Endothelial cell of umbilical vein (primary cell): Measurements from ENCODE around the gene L1CAM. TPM values are rescaled to one million over a fixed set of nuclear protein-coding genes. Genes with fewer than 3 reads are reported as not detected.

Experiments
- BruUV-seq: library from RNA; stranded (reverse); fragments of 400-500 nt; replicated peaks from 2 replicates; lab custom pipeline; 2021; lab: Mats Ljungman, UMichigan
- CTCF ChIA-PET: fragments of 300-600, 350-600 bp; sonication (Branson Sonifier 250); formaldehyde crosslinking; loops from one replicate; lab custom pipeline; 2021; ENCODE audit warnings: antibody characterized with exemption, inconsistent platforms; lab: Charles Lee
- POLR2A ChIA-PET: fragments of 300-600, 350-600 bp; sonication (Branson Sonifier 250); formaldehyde crosslinking; loops from one replicate; lab custom pipeline; 2021; ENCODE audit warnings: antibody characterized with exemption, inconsistent platforms; lab: Charles Lee
- DNase-seq: peaks from one replicate; pipeline ENCODE4 v3.0.0-alpha.2; 2011; ENCODE audit warnings: low read depth, low spot score
- FAIRE-seq: peaks from 2 replicates; lab custom pipeline; 2011; peaks lifted over from hg19 to GRCh38; lab: Jason Lieb, UNC
- H2AFZ ChIP-seq: 2 replicates; pipeline ENCODE4 v1.6.0; 2012; ENCODE audit warnings: low read depth, low read length, control low read depth, inconsistent platforms
- H3K27ac ChIP-seq: 2 replicates; pipeline ENCODE4 v1.5.1; 2011; ENCODE audit warnings: low read depth, mild to moderate bottlenecking, control low read depth, low read length, moderate library complexity; ENCODE audit not compliant: insufficient read depth
- H3K27me3 ChIP-seq, 2 experiments: 2 replicates each; pipeline versions ENCODE4 v1.6.0 to v1.6.1; 2011; ENCODE audit warnings: low read length in 2 of 2, mixed read lengths in 1 of 2; ENCODE audit not compliant: control insufficient read depth in 2 of 2, insufficient read depth in 2 of 2
- H3K36me3 ChIP-seq, 2 experiments: 2 replicates in 1 of 2; 3 replicates in 1 of 2; pipeline ENCODE4 v1.5.1; 2011; ENCODE audit warnings: low read length in 2 of 2, mild to moderate bottlenecking in 1 of 2, moderate library complexity in 1 of 2; ENCODE audit not compliant: control insufficient read depth in 2 of 2, insufficient read depth in 2 of 2; ENCODE audit errors: extremely low read depth in 1 of 2
- H3K4me1 ChIP-seq: 3 replicates; pipeline ENCODE4 v1.5.1; 2011; ENCODE audit warnings: mild to moderate bottlenecking, low read length; ENCODE audit not compliant: control insufficient read depth, insufficient read depth; ENCODE audit errors: extremely low read depth
- H3K4me2 ChIP-seq: 2 replicates; pipeline ENCODE4 v1.6.1; 2011; ENCODE audit warnings: low read length, control low read depth, mixed read lengths; ENCODE audit not compliant: insufficient read depth
- H3K4me3 ChIP-seq, 3 experiments: fragments of 200-600 bp in 1 of 3; sonication (generic), shearing (Covaris generic) in 1 of 3; replicated peaks in 1 of 3; 2 replicates each; pipeline ENCODE4 v1.5.1; 2011 to 2016; ENCODE audit warnings: control low read depth in 3 of 3, low read length in 3 of 3, mild to moderate bottlenecking in 2 of 3, inconsistent platforms in 1 of 3, low read depth in 1 of 3, moderate library complexity in 1 of 3; ENCODE audit not compliant: insufficient read depth in 1 of 3
- H3K79me2 ChIP-seq: 2 replicates; pipeline ENCODE4 v1.6.0; 2012; ENCODE audit warnings: low read length, inconsistent platforms; ENCODE audit not compliant: control insufficient read depth, insufficient read depth
- H3K9ac ChIP-seq: replicated peaks from 2 replicates; pipeline ENCODE3; 2011; ENCODE audit warnings: low read length, control low read depth; ENCODE audit not compliant: insufficient read depth; ENCODE audit errors: extremely low read depth
- H3K9me1 ChIP-seq: replicated peaks from 3 replicates; pipeline ENCODE4 v1.6.0; 2011; ENCODE audit warnings: mild to moderate bottlenecking, low read length; ENCODE audit not compliant: control insufficient read depth, insufficient read depth; ENCODE audit errors: extremely low read depth
- H3K9me3 ChIP-seq: replicated peaks from 2 replicates; pipeline ENCODE4 v1.5.1; 2012; ENCODE audit warnings: low read length, inconsistent platforms; ENCODE audit not compliant: control insufficient read depth, insufficient read depth
- H4K20me1 ChIP-seq: replicated peaks from 2 replicates; pipeline ENCODE3; 2011; ENCODE audit warnings: mild to moderate bottlenecking, low read length; ENCODE audit not compliant: control insufficient read depth, insufficient read depth; ENCODE audit errors: extremely low read depth
- EZH2 ChIP-seq: IDR thresholded peaks from 2 replicates; pipeline ENCODE4 v1.6.1; 2012; ENCODE audit warnings: borderline replicate concordance, low read depth, mild to moderate bottlenecking, moderate library complexity, low read length, inconsistent platforms; ENCODE audit not compliant: severe bottlenecking
- FOS ChIP-seq: IDR thresholded peaks from 2 replicates; pipeline ENCODE4 v1.6.1; 2011; ENCODE audit warnings: mild to moderate bottlenecking, low read length, moderate library complexity, borderline replicate concordance; ENCODE audit not compliant: insufficient read depth
- GATA2 ChIP-seq: IDR thresholded peaks from 2 replicates; pipeline ENCODE4 v1.7.0; 2011; ENCODE audit warnings: low read depth, mild to moderate bottlenecking, moderate library complexity, mixed read lengths, low read length; ENCODE audit not compliant: insufficient read length, insufficient read depth
- JUN ChIP-seq: IDR thresholded peaks from 2 replicates; pipeline ENCODE4 v1.6.1; 2011; ENCODE audit warnings: borderline replicate concordance, low read depth; ENCODE audit not compliant: insufficient read length, insufficient read depth
- MYC ChIP-seq: IDR thresholded peaks from one replicate; pipeline ENCODE4 v1.6.1; 2011; ENCODE audit warnings: mild to moderate bottlenecking, low read depth, low read length
- POLR2A ChIP-seq: IDR thresholded peaks from 2 replicates; pipeline ENCODE4 v1.6.1; 2012; ENCODE audit warnings: low read depth, mild to moderate bottlenecking, control low read depth, low read length
- POLR2AphosphoS5 ChIP-seq: IDR thresholded peaks from 2 replicates; pipeline ENCODE4 v1.6.1; 2012; ENCODE audit warnings: low read depth, mild to moderate bottlenecking, control low read depth, low read length, moderate library complexity; ENCODE audit not compliant: insufficient read depth
- dilution Hi-C: fragments of 300-500 bp; cut with MboI; formaldehyde crosslinking; loops from one replicate; pipeline ENCODE4 v1.15.0; 2019; ENCODE audit warnings: low sequenced_read_pairs; ENCODE audit not compliant: extremely low pct_ligation_motif_present
- intact Hi-C: fragments of 100-400 bp; cut with micrococcal nuclease; formaldehyde crosslinking; loops from one replicate; pipeline ENCODE4 v1.10.0; 2022
- polyA plus RNA-seq, 4 experiments: library from polyadenylated mRNA; depleted of rRNA in 3 of 4; stranded (reverse) in 3 of 4; unstranded in 1 of 4; fragments of >200 nt; gene quantifications; 2 replicates each; pipeline versions ENCODE4 v1.2.1 to v1.2.3, GENCODE V29; 2011 to 2012; ENCODE audit warnings: missing spikeins in 1 of 4
- total RNA-seq: library from RNA; stranded (reverse); gene quantifications from 2 replicates; pipeline ENCODE4 v1.2.3, GENCODE V29; 2021
- TF ChIP-seq, protein P1 (sequence below): IDR thresholded peaks from 2 replicates; pipeline ENCODE4 v1.6.1; 2011; ENCODE audit not compliant: insufficient read depth, insufficient read length

The L1CAM gene
- total and polyA plus RNA-seq, 2 donors (not counting 3 experiments of a cell fraction or from before 2014, with no cell fraction given): 0.01 TPM; not detected in 1

GRCh38 chrX:153934148-153934761, 48.3 kb upstream of the L1CAM start:
- H3K27ac ChIP-seq: peak overlapping the region; percentile 44

DNA sequence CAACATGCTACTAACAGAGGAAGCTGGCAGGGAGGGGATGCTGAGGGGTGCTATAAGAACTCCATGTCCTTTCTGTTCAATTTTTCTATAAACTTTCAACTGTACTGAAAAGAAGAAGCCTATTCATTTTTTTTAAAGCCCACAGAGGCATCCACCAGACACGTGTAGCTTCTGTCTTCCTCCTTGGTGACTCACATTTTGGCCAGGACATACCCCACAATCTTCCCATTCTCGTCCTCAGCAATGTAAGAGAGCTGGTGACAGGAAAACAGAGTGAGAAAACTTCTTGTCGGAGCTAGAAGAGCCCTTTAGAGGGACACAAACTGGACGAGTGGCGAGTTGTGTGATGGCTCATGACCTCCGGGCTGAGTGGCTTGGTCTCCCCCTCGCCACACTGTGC, 47.8 kb upstream of the L1CAM start:
- BruUV-seq: no TSS peak
- Histone ChIP-seq H3K9me1 (no peaks in the 10 kb centered on the region), H3K9ac (peak overlapping the region; percentile 62), H3K27me3 (no peaks in the 10 kb centered on the region), H3K36me3 (peaks cover 0 to 14% of the 10 kb centered on the region in 2 experiments), H3K4me2 (peak overlapping the region; percentile 64), H2AFZ (no peak overlapping the region), H4K20me1 (no peaks in the 10 kb centered on the region), H3K4me3 (peak overlapping the region; percentile 33 to 57 (median 39)), H3K4me1 (peaks cover 6% of the 10 kb centered on the region), H3K79me2 (peaks cover 28% of the 10 kb centered on the region), H3K9me3 (no peaks in the 10 kb centered on the region), H3K27ac (peak overlapping the region; percentile 19)
- dilution Hi-C loops: no loop called here
- CTCF ChIA-PET: interaction anchor here (3.4 to 3.5 kb wide), 2 partner anchors 10 to 14 kb away, joined by 29 to 30 read pairs; no protein-coding TSS in a partner anchor
- FAIRE-seq: peak; percentile 77
- intact Hi-C loops: no loop called here
- no peak for DNase-seq
- POLR2A ChIA-PET: no interaction called here
- no peak for TF ChIP-seq MYC
- TF ChIP-seq, protein P1, sequence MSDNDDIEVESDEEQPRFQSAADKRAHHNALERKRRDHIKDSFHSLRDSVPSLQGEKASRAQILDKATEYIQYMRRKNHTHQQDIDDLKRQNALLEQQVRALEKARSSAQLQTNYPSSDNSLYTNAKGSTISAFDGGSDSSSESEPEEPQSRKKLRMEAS: no peak
- no peak for TF ChIP-seq EZH2
- no peak for TF ChIP-seq POLR2A

More at GRCh38 chrX:153934148-153934761, 48.3 kb upstream of the L1CAM start:
- Histone ChIP-seq H2AFZ (no peak overlapping the region), H3K4me3 (peak overlapping the region; percentile 33 to 57 (median 39)), H3K9me3 (no peaks in the 10 kb centered on the region), H4K20me1 (no peaks in the 10 kb centered on the region), H3K4me1 (peaks cover 4% of the 10 kb centered on the region), H3K79me2 (peaks cover 28% of the 10 kb centered on the region), H3K36me3 (peaks cover 0 to 14% of the 10 kb centered on the region in 2 experiments), H3K9me1 (no peaks in the 10 kb centered on the region), H3K4me2 (peak overlapping the region; percentile 64), H3K9ac (peak overlapping the region; percentile 62), H3K27me3 (no peaks in the 10 kb centered on the region)
- ChIA-PET POLR2A (no interaction called here), CTCF (interaction anchor here (3.4 to 3.5 kb wide), 2 partner anchors 10 to 14 kb away, joined by 29 to 30 read pairs; no protein-coding TSS in a partner anchor)
- dilution Hi-C loops (no loop called here), intact Hi-C loops (no loop called here)
- BruUV-seq: TSS peak; percentile 25
- FAIRE-seq (peak; percentile 52), DNase-seq (no peak)
- TF ChIP-seq FOS (no peak), GATA2 (no peak), JUN (no peak), POLR2A (no peak), POLR2AphosphoS5 (no peak)
- TF ChIP-seq, protein P1: no peak
